ENCODE results near the gene UGT2B7. TPM values are rescaled to one million over a fixed set of nuclear protein-coding genes. Genes with fewer than 3 reads are reported as not detected.
A peak's percentile ranks its signal among the peaks of the same experiment; 100 is the strongest.

Gene UGT2B7
- total RNA-seq, 1 experiment from 2014 or later, result not detected

- Histone ChIP-seq H4K91ac (ENCODE audit: insufficient read length, low read depth, low read length) (no peak overlapping the region), H3K79me1 (ENCODE audit: insufficient read depth, low read depth, low read length, poor library complexity, severe bottlenecking) (no peaks in the 10 kb centered on the region), H3K9ac (ENCODE audit: extremely low read depth, insufficient read length, low read length) (no peak overlapping the region), H2AK5ac (ENCODE audit: insufficient read length, low read length) (no peak overlapping the region), H3K23ac (ENCODE audit: insufficient read length, low read depth, low read length) (no peak overlapping the region), H2BK120ac (ENCODE audit: low read depth, low read length, poor library complexity, severe bottlenecking) (no peak overlapping the region), H3K4ac (ENCODE audit: low read depth, low read length) (no peak overlapping the region), H3K4me1 (ENCODE audit: insufficient read depth, low read length) (peaks cover 5% of the 10 kb centered on the region; the same call in 1 of the 2 replicates), H3K79me2 (ENCODE audit: insufficient read depth, low read length) (no peaks in the 10 kb centered on the region), H3K14ac (ENCODE audit: insufficient read depth, low read length) (no peak overlapping the region), H4K20me1 (ENCODE audit: control insufficient read depth, insufficient read depth, insufficient read length) (no peaks in the 10 kb centered on the region), H3K9me3 (ENCODE audit: control insufficient read depth, low read depth, low read length) (no peaks in the 10 kb centered on the region), H3K27me3 (ENCODE audit: insufficient read depth, low read length) (no peaks in the 10 kb centered on the region), H3K56ac (ENCODE audit: insufficient read length, low read depth, low read length) (no peak overlapping the region), H2BK5ac (ENCODE audit: insufficient read length, low read length) (no peak overlapping the region), H3T11ph (ENCODE audit: low read length) (no peak overlapping the region), H2BK20ac (ENCODE audit: low read depth, low read length, poor library complexity, severe bottlenecking) (no peak overlapping the region), H4K8ac (replicated peaks; ENCODE audit: insufficient read length, low read depth, low read length) (no peak overlapping the region), H3K27ac (ENCODE audit: insufficient read length, low read depth, low read length) (no peak overlapping the region), H3K4me2 (ENCODE audit: insufficient read depth, insufficient read length, low read length) (peak overlapping the region; percentile 42), H2AFZ (ENCODE audit: low read length) (peak overlapping the region; percentile 66), H2BK15ac (ENCODE audit: low read depth, low read length) (no peak overlapping the region), H2BK12ac (ENCODE audit: insufficient read length, low read depth, low read length) (no peak overlapping the region), H3K18ac (ENCODE audit: insufficient read length, low read depth, low read length) (no peak overlapping the region), H4K5ac (ENCODE audit: insufficient read length, low read depth, low read length) (no peak overlapping the region), H3K23me2 (ENCODE audit: insufficient read length, low read depth, low read length, poor library complexity, severe bottlenecking) (no peaks in the 10 kb centered on the region)
- Mint-ChIP-seq H3K27me3 (ENCODE audit: low read depth) (no peaks in the 10 kb centered on the region), H3K36me3 (ENCODE audit: insufficient read depth in 1 of 3, low read depth in 3 of 3) (peaks cover 0 to 4% (median 2%) of the 10 kb centered on the region in 3 experiments; a peak in 2 of 7 replicates), H3K9me3 (no peaks in the 10 kb centered on the region), H3K27ac (peak overlapping the region; percentile 61 to 82 (median 68)), H3K4me3 (peak overlapping the region; percentile 35 to 41; a peak in 4 of 5 replicates), H3K4me1 (peaks cover 32 to 36% of the 10 kb centered on the region in 2 experiments)
- no peak for TF ChIP-seq CTCF (conservative IDR thresholded peaks at IDR 0.05)
- no CpG with 5 or more reads among the region's 5 CpGs for WGBS (ENCODE audit: extremely low coverage, insufficient read length, low lambda C conversion rate)
- peak; percentile 47 for DNase-seq
Observed at GRCh38 chr4:69057620-69058409, 38.5 kb upstream of the UGT2B7 start.

Measured in H9 (cell line).